NCI-H2196 (cell line): Measurements from ENCODE around the gene TNS3.
"Not testable (repeated sequence)": the region's sequence is repeated elsewhere in the genome, so short reads cannot be mapped to it uniquely, and the experiment has no call there.

Experiments
- DNase-seq: peaks from one replicate; lab custom pipeline; 2025; ENCODE audit not compliant: unreplicated experiment; lab: John Stamatoyannopoulos, UW

TNS3 gene

DNA sequence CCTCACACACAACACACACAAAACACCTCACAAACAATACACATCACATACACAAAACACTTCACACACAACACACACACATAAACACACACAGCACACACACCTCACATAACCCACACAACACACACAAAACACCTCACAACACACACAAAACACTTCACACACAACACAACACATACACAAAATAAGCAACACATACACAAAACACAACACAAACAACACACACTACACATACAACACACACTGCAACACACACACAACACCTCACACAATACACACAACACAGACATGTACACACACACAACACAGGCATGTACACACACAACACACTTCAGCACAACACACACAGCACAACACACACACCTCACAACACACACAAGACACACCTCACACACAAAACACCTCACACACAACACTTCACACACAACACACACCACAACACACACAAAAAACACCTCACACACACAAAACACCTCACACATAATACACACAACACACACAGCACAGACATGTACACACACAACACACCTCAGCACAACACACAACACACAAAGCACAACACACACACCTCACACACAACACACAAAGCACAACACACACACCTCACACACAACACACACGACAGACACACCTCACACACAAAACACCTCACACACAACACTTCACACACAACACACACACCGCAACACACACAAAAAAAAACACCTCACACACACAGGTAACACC, 107.5 kb downstream of the TNS3 start:
- DNase-seq: no peak

DNA sequence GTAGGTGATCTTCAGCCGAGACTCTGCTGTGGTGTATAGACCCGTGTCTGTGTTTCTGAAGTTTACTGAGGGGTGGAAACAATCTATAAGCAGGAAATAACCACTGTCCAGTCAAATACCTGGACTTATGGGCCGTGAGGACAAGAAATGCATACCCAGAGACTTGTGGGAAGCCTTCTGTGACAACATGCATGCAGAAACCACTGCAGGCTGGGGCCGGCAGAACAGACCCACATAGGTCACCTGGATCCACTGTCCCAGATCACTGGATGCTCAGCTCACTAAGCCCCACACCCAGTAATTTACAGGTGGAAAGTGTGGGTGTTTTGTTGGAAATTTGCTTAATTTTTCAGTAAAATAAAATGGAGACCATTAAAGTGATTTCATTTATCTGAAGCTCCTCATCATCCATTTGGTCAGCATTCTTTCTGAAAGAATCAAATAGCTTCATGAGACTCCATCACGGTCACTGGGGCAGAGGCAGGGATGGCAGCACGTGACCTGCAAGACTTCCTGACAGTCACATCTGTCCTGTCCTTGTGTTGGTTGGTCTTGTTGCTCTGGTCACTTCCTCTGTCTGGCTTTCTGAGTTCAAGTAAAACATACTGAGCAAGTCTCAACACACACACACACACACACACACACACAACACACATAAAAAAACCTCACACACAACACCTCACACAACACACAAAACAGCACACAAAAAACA, 108.3 kb downstream of the TNS3 start:
- DNase-seq: no peak

DNA sequence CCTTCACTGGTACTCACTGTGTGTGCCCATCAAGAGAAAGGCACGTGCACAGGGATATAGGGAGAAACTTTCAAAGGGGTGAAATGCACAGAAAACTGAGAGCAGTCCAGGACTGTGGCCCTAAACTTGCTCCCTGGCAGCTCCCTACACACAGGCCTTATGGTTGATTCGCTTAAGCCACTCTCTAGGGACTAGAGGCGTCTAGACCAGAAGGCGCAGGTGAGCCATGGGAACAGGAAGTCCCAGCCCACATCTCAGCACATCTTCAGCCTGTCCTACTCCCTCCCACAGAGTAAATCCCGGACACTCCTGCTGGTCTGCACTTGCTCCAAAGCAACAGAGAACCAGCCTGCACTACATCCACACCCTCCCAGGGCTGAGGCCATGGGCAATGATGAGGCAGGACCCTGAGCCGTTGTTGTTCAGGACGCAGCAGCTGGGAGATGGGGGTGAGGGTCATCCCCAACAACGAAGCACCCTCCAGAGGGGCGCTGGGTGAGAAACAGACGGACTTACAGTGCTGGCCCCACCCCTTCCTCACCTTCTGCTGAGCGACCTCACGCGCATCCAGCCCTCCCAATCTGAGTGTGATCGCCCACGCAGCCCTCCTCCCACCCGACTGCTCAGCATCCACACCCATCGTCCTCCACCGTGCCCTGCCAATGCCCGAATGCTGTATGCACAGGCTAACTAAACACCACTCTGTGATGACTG, 109.3 kb downstream of the TNS3 start:
- DNase-seq: no peak

DNA sequence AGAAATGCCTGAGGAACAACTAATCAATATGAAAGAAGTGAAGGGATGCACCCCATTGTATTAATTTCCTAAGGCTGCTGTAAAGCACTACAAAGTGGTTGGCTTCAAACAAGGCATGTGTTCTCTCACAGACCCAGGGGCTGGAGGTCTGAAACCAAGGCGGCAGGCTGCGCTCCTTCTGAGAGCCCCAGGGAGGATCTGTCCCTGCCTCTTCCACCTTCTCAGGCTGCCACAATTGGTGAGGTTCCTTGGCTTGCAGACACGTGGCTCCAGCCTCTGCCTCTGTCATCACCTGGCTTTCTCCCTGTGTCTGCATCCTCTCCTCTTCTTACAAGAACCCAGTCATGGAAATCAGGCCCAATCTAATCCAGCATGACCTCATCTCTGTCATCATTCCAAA, 110.1 kb downstream of the TNS3 start:
- no peak for DNase-seq

DNA sequence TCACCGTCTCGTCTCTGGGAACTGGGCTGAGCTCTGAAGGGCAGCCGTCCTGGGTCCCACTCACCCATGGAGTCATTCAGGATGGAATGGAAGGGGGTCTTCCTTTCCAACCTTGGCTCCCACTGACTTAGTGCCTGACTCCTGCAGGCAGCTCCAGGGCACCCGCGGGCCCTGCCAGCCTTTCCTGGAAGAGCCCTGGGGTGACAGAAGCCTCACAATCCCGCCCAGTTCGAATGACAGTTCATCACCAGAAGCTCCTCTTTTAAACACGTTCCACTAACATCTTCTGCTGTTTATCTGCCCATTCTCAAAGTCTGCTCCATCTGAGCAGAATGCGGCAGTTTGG, 110.6 kb downstream of the TNS3 start:
- DNase-seq: no peak

DNA sequence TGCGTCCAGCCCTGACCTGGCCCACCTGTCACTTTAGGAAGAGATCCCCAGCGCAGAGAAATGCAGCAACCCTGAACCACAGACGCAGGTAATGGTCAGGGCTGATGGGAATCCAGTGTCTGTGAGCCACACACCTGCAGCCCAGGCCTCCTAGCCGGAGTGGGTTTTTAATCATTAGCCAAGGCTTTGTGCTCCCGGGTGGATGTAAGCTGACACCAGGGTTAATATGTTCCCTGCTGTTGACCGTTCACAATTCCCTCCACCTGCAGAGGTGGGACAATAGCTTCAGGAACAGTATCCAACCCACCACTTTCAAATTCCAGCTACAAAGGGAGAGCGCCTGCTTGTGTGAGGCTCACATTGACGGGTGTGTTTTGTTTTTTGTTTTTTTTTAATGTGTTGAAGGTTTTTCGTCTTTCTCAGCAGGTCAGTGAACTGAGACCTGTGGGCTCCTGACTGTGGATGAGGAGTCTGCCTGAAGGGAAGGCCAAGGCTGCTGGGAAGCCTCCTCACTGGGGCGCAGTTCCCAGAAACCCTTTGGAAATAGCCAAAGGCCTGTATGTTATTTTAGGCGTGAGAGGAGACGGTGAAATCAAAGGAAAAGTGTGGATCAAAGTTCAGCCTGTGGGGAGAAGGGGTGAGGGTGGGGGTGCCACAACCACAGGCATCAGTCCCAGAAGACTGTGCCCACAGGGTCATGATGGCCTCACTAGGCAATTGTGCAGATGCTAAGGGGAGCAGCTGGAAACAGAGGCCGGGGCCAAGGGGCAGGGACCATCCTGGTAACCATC, 111.1 kb downstream of the TNS3 start:
- DNase-seq: peak; percentile 68

DNA sequence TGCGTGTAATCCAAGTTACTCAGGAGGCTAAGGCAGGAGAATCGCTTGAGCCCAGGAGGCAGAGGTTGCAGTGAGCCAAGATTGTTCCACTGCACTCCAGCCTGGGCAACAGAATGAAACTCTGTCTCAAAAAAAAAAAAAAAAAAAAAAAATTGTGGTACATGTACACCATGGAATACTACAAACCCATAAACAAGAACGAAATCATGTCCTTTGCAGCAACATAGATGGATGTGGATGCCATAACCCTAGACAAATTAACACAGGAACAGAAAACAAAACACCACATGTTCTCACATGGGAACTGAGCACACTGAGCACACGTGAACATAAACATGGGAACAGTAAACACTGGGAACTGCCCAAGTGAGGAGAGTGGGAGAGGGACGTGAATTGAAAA, 112.1 kb downstream of the TNS3 start:
- not testable (repeated sequence) for DNase-seq

DNA sequence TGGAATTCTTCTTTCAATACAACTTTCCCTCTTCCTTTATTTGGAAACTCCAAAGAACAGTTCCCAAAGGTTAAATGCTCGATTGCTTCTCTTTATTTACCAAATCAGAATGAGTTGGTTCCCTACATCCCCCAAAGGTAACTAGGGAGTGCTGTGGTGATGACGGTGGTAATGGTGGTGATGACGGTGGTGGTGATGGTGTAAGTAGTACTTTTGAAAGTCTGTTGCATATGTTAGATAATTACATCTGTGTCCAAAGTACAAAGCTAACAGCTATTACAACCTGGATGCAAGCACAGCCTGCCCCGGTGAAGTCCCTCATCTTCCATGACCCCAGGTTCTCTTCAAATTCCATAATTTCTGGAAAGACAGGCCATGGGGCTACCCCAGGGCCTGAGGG, 115.1 kb downstream of the TNS3 start:
- DNase-seq: no peak

DNA sequence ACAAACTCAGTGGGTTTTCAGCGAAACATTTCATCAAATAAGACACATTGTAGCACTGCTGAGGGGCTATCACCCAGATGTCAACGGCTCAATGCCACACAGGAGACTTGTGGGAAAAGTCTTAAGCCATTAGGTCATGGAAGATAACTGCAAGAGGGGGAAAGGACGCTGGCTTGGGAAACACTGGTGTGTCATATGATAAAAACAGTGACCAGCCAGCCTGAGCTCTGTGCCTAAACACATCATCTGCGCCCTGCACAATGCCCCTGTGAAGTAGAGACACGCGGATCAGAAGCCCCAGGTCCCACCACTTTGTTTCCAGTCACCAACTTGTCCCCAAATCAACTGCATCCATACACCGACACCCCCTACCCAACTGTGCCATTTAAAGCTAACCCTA, 116.7 kb downstream of the TNS3 start:
- DNase-seq: no peak

DNA sequence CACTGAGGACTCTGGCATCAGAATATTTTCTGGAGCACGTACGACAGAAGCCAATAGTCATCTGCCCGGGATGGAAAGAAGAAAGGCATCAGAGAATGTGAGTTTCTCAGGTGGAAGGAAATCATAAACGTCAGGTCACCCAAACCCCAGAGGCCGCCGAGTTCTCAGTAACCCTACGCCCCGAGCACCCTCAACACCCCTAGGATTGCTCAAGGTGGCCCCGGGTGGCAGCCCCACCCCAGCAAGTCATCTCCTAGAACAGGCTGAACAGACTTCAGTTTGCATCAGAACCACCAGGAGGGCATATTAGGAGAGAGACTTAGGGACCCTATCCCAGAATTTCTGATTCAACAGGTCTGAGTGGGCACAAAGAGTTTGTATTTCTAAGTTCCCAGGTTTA, 117.6 kb downstream of the TNS3 start:
- DNase-seq: no peak

DNA sequence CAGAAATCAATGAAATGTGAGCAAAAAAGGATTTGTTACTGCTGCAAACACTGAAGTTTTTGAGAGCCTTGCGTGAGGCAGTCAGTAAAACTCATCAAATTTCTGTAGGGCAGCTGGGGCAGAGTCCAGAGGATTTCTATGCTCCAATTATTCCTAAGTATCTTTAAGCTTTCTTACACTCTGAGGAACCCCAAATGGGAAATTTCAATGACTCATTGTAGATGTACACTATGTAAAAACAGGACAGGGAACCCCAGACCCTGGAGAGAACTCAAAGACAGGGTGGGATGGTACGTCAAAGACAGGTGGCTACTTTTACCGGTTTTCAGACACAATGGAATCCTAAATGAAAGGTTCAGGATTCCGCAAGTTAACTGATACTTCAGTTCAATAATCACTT, 120.2 kb downstream of the TNS3 start:
- no peak for DNase-seq

DNA sequence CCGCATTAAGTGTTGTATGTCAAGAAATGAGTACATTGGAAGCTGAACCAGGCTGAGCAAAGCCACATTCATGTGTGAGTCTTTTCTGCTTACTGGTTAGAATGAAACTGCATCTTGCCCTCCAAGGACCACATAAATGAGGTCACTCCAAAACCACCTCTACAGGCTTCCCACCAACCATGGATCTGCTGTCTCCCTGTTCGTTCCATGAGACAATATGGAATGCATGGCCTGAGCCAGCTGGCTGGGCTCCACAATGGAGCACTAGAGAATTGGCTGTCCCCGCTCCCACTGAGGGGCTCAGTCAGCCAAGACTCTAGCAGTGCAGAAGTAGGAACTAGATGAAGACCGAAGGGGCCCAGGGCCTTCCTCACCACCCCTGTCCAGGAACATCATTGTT, 120.8 kb downstream of the TNS3 start:
- peak; percentile 34 for DNase-seq

DNA sequence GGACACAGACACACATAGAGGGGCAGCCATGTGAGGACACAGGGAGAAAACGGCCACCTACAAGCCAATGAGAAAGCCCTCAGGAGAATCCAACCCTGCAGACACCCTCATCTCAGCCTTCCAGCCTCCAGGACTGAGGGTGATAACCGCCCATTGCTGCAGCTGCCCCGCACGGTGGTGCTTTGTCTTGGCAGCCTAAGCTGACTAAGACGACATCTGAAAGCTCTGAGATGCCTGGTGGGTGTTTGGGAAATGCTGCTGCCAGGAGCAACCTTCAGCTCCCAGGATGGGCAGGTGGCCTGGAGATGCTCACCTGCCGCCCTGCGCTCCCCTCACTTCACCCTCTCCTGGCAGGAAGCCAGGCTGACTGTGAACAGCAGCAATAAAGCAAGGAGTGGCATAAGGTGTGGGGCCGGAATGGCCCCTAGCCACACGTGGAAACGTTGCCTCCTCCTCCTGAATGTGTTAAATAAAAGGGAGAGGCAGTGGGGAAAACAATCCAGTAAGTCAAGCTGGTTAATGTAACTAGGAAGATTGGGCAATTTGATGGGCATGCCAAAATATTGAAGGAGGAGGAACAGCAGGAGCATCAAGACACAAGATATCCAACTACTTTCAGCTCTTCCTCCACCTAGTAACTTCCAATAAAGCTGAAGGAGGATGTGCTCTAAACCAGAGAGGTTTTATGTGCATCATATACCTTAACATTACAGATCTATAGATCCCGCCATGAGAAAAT, 121.5 kb downstream of the TNS3 start:
- peak; percentile 79 for DNase-seq

DNA sequence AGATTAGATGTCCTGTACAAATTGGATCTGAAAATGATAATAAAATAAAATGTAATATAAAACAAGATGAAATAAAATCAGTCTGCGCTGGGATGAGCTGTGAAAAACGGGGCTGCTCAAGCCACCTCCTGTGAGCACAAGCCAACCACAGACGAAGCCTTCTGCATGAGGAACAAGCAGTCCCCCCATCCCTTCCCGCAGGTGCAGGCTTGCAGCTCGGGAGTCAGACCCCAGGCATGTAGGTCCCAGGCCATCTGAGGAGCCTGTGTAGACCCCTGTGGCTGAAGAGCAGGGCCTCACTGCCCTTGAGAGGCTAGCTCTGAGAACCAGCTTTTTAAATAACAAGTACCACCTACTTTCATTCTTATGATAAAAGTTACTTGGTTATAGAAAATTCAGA, 123.4 kb downstream of the TNS3 start:
- DNase-seq: no peak

DNA sequence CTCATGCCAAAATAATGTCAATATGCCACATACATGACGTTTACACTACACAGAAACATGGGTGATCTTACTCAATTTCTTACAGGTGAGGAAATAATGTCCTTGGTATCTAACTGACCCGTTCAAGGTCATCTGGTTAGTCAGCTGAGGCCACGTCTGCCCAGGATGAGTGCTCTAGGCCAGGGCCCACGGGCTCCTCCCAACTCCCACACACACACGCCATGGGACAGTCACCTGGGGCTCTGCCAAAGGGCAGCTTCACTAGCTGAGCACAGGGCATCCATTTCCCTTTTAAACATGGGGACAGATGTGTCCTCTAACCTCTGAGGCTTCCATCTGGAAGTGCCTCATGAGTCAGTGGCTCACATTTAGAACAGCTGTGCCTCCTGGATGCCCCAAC, 123.9 kb downstream of the TNS3 start:
- no peak for DNase-seq

DNA sequence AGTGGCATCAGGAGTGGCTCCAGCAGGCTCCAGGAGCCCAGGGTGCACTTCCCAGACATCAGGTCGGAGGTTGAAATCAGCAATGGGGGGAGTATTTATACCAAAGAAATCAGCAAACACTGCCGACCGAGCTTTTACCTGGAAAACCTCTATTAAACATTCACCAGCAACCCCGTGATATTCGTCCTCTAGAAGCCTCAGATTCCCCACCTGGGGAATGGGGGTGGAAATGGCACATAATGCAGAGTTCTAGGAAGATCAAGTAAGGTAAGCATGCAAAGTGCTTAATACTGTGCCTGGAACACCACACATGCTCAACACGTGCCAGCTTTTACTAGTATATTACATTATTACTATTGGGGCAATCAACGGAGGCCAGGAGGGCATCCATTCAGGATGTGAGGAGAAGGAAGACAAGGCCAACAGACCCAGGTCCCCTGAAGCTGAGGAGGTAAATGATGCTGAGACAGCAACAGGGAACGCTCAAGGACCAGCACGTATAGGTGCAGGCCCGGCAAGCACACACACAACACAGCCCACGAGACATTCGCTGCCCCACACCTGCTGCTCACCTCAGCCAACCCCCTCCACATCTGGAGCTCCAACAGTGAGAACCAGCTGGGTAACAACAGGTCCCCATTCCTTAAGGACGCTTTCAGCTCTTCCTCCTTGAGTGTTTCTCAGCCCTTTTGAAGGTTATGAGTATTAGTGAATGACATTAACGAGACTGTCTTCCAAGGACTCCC, 125.5 kb downstream of the TNS3 start:
- no peak for DNase-seq

DNA sequence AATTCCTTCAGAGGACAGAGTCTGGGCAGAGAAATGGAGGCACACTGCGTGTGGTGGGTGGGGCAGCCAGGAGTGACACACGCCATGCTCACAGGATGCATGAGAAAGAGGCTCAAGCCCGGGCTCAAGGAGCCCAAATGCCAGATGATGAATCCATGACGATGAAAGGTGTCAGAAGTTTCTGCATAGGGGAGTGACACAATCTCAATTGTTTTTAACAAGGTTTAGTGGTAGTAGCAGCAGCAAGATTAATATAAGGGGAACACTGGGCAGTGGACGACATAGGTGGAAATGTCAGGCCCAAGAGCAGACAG, 126.1 kb downstream of the TNS3 start:
- DNase-seq: no peak

DNA sequence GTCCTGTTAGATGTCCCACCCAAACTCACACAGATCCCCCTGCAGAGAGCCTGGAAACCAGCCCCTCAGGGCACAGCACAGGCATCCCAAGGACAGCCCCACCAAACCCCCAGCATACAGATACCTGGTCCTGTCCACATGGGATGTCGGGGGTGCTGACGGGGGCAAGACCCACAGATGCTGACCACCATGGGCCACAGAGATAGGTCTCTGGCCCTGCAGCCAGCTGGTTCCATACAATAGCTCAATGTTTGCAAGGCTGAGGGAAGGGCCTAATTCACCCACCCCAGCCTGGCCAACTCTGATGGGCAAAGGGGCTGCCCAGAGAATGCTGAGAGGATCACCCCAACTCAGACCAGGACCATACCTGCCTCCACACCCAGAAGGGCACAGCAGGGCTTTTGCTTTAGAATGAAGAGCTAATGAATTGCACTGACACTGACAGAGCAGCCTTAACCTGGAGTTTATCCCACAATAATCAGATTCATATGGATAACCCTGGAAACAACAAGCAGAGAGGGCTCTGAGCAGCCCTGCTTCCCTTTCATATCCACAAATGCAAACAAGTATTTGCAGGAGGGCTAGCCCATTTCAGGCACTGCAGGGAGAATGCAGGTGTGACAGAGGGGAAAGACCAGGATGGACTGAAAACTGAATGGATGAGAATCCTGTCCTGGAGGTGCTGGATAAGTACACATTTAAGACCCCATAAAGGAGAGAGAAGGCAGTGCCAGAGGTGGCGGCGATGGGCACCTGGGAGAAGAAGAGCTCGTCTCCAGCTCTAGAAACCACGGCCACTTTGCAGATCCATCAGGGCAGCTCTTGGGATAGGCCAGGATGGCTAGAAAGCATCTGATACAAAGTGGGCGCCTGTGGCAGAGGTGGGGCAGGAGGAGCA, 126.7 kb downstream of the TNS3 start:
- DNase-seq: no peak
